GM18505 (cell line): ENCODE data around the gene RPRML.
"Not testable (repeated sequence)": the region's sequence is repeated elsewhere in the genome, so short reads cannot be mapped to it uniquely, and the experiment has no call there.

ENCODE experiments used
- ATAC-seq: cut with Tn5 transposase; IDR thresholded peaks from one replicate; pipeline ENCODE4 v1.9.1; 2021; ENCODE audit not compliant: unreplicated experiment
- POLR2A ChIP-seq: IDR thresholded peaks from 4 replicates; pipeline ENCODE4 v1.6.1; 2011; ENCODE audit warnings: borderline replicate concordance; ENCODE audit not compliant: insufficient read depth, insufficient read length; ENCODE audit errors: extremely low read depth

RPRML gene

GRCh38 chr17:46979147-46979863 is at the start of gene RPRML:
RPRML (minus strand) TSS chr17:46979253; CDS start chr17:46979007, 246 bp downstream.
- TF ChIP-seq POLR2A, result no peak
- ATAC-seq, result no peak

- ATAC-seq, result not testable (repeated sequence)
Observed at GRCh38 chr17:47016966-47017365, 37.9 kb upstream of the RPRML start.

- no peak for ATAC-seq
- no peak for TF ChIP-seq POLR2A
Observed at GRCh38 chr17:47013341-47013740, 34.3 kb upstream of the RPRML start.

GRCh38 chr17:47012457-47012856 is 33.4 kb upstream of the RPRML start:
- no peak for ATAC-seq
- TF ChIP-seq POLR2A, result no peak

GRCh38 chr17:47009759-47010594 is 30.9 kb upstream of the RPRML start:
- TF ChIP-seq POLR2A, result no peak
- no peak for ATAC-seq

GRCh38 chr17:47004906-47005305 is 25.9 kb upstream of the RPRML start:
- no peak for ATAC-seq
- no peak for TF ChIP-seq POLR2A

GRCh38 chr17:47003864-47004263 is 24.8 kb upstream of the RPRML start:
- ATAC-seq, result not testable (repeated sequence)

GRCh38 chr17:46995841-46996571 is 17.0 kb upstream of the RPRML start:
- TF ChIP-seq POLR2A, result no peak
- no peak for ATAC-seq

GRCh38 chr17:46994993-46995392 is 15.9 kb upstream of the RPRML start:
- TF ChIP-seq POLR2A, result no peak
- ATAC-seq, result no peak

- ATAC-seq, result no peak
- TF ChIP-seq POLR2A, result no peak
Observed at GRCh38 chr17:46991617-46992016, 12.6 kb upstream of the RPRML start.

- no peak for ATAC-seq
Observed at GRCh38 chr17:46989637-46990431, 10.8 kb upstream of the RPRML start.

GRCh38 chr17:46987927-46988326 is 8.9 kb upstream of the RPRML start:
- not testable (repeated sequence) for ATAC-seq

More at GRCh38 chr17:46989637-46990431, 10.8 kb upstream of the RPRML start:
- TF ChIP-seq POLR2A, result no peak

GRCh38 chr17:46986366-46986765 is 7.3 kb upstream of the RPRML start:
- no peak for ATAC-seq
- no peak for TF ChIP-seq POLR2A

GRCh38 chr17:46984892-46985291 is 5.8 kb upstream of the RPRML start:
- no peak for TF ChIP-seq POLR2A
- ATAC-seq, result no peak

- TF ChIP-seq POLR2A, result no peak
- ATAC-seq, result no peak
Observed at GRCh38 chr17:46984341-46984740, 5.3 kb upstream of the RPRML start.
